GM13976 (cell line): ENCODE measurements around the gene CHST15.

ENCODE experiments used
- DNase-seq: peaks from one replicate; pipeline ENCODE4 v3.0.0; 2012; ENCODE audit warnings: low spot score
- in situ Hi-C: fragments of 300-500 bp; cut with MboI; formaldehyde crosslinking; loops from one replicate; pipeline ENCODE4 v1.12.0; 2022; ENCODE audit warnings: low sequenced_read_pairs, mixed read lengths, inconsistent platforms; ENCODE audit not compliant: unreplicated experiment
- TF ChIP-seq, protein P1 (sequence below): IDR thresholded peaks from 2 replicates; pipeline ENCODE4 v1.5.1; 2012; ENCODE audit warnings: borderline replicate concordance, mild to moderate bottlenecking; ENCODE audit not compliant: insufficient read depth; ENCODE audit errors: extremely low read depth, missing control alignments, control extremely low read depth

The CHST15 gene

DNA sequence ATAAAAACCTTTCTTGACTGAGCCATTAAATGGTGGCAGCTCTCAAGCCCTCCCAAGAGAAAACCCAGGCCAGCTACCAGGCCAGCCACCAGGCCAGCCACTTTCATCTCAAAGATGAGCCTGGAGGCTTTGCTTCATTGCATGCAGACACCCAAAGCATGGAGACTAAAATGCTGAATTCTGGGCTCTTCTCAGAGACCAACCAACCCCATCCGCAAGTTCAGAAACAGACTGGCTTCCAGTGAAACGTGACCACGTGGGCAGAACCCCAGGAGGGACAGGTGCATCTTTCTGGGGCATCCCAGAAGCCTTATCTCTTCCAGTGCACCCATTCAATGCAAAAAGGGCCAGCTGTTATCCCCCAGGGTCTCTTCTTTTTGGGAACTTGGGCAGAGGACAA, 20.9 kb downstream of the CHST15 start:
- TF ChIP-seq, protein P1, sequence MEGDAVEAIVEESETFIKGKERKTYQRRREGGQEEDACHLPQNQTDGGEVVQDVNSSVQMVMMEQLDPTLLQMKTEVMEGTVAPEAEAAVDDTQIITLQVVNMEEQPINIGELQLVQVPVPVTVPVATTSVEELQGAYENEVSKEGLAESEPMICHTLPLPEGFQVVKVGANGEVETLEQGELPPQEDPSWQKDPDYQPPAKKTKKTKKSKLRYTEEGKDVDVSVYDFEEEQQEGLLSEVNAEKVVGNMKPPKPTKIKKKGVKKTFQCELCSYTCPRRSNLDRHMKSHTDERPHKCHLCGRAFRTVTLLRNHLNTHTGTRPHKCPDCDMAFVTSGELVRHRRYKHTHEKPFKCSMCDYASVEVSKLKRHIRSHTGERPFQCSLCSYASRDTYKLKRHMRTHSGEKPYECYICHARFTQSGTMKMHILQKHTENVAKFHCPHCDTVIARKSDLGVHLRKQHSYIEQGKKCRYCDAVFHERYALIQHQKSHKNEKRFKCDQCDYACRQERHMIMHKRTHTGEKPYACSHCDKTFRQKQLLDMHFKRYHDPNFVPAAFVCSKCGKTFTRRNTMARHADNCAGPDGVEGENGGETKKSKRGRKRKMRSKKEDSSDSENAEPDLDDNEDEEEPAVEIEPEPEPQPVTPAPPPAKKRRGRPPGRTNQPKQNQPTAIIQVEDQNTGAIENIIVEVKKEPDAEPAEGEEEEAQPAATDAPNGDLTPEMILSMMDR: no peak
- no peak for DNase-seq
- in situ Hi-C loops: no loop called here

DNA sequence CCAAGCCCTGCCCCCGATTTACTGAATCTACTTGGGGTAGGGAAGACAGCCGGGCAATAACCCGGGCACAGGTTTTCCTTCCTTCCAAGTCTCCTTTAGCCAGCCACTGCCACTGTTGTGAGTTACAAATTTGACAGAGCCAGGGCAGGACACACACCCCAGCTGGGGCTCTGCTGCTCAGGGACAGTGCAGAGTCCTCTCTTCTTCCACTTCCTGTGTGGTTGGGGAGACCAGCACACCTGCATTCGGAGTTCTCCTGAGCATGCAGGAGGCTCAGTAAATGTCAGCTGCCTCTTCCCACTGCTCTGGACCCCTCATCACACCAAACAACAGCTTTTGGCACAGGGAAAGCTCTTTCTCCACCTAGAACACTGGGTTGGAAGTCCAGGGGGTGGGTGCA, 21.3 kb downstream of the CHST15 start:
- in situ Hi-C loops: no loop called here
- no peak for DNase-seq
- TF ChIP-seq, protein P1: no peak

DNA sequence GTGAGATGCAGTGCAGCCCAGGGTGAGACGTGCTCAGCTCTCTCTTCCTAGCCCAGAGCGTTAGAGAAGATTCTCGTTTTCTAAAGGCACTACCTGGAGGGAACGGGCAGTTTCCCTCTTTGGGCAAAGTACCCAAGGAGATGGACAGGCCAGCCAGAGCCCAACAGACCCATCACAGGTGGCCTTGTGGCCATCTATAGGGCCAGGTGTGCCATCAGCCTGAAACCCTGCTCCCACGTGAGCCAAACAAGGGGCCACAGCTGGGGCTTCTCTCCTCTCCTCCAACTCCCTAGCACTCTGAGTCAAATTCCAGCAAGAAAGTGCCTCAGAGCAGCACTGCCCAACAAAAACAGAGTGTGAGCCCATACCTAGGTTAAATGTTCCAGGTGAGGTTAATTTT, 22.3 kb downstream of the CHST15 start:
- DNase-seq: no peak
- TF ChIP-seq, protein P1: no peak
- in situ Hi-C loops: no loop called here

DNA sequence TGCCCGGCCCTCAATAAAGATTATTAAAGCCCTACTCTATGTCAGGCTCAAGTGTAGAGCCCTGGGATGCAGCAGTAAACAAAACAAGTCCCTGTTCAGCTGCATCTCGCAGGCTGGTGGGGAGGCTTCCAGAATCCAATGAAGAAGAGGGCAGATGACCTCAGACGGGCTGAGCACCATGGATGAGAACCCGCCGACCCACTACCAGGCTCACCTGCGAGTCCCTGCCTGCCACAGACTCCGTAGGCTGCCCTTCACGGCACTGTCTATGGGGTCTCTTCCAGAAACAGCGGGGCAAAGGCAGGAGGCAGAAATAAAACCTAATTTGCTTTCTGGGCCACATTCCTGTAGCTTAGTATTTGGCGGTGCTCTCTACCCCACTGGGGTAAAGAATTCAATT, 22.7 kb downstream of the CHST15 start:
- TF ChIP-seq, protein P1: no peak
- no peak for DNase-seq
- in situ Hi-C loops: no loop called here

DNA sequence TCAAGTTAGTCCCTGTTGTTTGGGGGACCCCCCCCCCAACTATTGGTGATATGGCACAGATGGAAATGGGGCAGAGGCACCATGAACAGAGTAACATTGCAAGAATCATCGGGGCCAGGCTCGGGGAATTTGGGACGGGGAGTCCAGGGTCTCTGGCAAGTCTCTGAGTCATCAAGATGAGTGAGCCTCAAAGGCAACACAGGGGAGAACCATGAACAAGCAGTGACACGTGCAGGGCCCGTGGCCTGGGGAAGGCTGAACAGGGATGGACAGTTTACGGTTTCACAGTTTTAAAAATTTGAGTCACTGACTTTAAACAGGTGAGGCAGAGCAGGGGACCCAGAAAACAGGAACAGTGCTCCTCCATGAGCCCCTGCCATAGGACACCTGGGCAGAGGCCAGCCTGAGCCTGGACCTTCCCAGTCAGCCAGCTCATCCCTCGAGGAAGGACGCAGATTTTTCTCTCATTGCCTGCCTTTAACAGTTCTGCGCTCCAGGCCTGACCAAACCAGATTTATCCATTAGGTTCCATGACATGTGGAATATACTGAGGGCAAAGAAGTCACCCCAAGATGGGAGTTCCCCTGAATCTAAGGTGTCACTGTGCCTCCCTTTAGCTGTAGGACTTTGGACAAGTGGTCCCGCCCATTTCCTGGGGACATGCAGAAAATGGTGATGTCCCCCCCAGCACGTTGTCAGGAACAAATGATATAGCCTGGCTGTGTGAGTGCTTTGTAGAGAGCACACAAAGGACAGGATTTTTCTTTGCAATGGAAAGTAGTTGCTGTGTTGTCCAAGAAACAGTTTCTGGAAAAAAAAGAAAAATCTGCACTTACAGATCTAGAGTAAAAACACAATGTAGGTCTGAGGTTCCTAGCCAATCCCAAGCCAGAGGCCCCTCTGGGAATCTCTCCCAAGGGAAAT, 23.8 kb downstream of the CHST15 start:
- in situ Hi-C loops: no loop called here
- TF ChIP-seq, protein P1: no peak
- no peak for DNase-seq

DNA sequence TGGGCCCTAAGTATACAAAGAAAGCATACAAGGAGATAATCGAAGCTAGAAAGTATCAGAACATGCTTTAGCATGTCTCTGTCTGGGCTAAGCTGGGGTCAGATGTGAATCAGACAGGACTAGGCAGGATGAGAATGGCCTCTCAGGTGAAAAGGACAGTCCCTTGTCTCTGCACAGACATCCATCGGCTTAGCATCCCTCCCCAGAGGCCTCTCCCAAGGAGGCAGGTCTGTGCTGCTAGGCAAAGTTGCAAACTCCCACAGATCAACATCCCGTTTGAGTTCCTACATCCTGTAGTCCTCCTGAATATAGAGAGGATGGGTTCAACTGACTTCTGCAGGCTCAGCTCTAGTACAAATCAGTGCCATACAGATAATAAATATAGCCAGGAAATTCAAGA, 24.5 kb downstream of the CHST15 start:
- DNase-seq: no peak

More for the DNA sequence above, 24.5 kb downstream of the CHST15 start:
- TF ChIP-seq, protein P1: no peak
- in situ Hi-C loops: no loop called here
